Measurements from ENCODE around the gene COP1. TPM values are rescaled to one million over a fixed set of nuclear protein-coding genes. Genes with fewer than 3 reads are reported as not detected.

The COP1 gene
- total RNA-seq, 1 donor from 2014 or later = 52.1 TPM

DNA sequence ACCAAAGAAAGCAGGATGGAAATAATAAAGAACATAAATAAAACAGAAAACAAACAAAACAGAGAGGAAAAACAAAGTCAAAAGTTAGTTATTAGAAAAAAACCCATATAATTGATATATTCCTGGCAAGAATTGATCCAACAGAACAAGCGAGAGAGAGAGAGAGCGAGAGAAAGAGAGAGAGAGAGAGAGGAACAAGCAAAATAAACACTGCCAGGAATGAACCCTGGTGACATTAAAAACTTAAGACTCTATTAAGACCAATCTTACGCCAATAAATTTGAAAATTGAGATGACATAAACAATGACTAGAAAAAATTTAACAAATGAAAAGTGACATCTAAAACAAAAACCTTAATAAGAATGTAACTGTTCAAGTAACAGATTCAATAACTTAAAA, 64.1 kb downstream of the COP1 start:
- Mint-ChIP-seq H3K27ac (no peak overlapping the region), H3K4me1 (peaks cover 10% of the 10 kb centered on the region), H3K4me3 (no peak overlapping the region), H3K36me3 (ENCODE audit: low read depth) (peaks cover 70% of the 10 kb centered on the region), H3K9me3 (peaks cover 3% of the 10 kb centered on the region), H3K27me3 (no peaks in the 10 kb centered on the region)
- no peak for DNase-seq
- ChIA-PET CTCF (no interaction called here), POLR2A (no interaction called here)
- intact Hi-C loops (cut with micrococcal nuclease) = no loop called here
- no peak for ATAC-seq (ENCODE audit: low read depth)
- TF ChIP-seq, protein P1, sequence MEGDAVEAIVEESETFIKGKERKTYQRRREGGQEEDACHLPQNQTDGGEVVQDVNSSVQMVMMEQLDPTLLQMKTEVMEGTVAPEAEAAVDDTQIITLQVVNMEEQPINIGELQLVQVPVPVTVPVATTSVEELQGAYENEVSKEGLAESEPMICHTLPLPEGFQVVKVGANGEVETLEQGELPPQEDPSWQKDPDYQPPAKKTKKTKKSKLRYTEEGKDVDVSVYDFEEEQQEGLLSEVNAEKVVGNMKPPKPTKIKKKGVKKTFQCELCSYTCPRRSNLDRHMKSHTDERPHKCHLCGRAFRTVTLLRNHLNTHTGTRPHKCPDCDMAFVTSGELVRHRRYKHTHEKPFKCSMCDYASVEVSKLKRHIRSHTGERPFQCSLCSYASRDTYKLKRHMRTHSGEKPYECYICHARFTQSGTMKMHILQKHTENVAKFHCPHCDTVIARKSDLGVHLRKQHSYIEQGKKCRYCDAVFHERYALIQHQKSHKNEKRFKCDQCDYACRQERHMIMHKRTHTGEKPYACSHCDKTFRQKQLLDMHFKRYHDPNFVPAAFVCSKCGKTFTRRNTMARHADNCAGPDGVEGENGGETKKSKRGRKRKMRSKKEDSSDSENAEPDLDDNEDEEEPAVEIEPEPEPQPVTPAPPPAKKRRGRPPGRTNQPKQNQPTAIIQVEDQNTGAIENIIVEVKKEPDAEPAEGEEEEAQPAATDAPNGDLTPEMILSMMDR (IDR thresholded peaks at IDR 0.05) = no peak

DNA sequence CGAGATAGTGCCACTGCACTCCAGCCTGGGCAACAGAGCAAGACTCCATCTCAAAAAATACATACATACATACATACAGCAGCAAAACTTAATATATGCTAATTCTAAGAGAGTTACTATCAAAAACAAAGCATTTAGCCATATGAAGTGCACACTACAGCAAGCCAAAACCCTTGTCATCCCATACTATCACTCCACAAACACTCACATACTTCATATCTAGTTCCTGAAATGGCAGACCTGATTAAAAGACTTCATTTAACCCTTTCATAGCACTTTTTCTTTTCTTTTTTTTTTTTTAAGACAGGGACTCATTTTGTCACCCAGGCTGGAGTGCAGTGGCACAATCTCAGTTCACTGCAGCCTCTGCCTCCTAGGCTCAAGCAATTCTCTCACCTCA, 65.6 kb downstream of the COP1 start:
- no peak overlapping the region for H3K4me3 Mint-ChIP-seq
- intact Hi-C loops (cut with micrococcal nuclease) = no loop called here
- TF ChIP-seq, protein P1 (IDR thresholded peaks at IDR 0.05) = no peak
- peaks cover 3% of the 10 kb centered on the region for H3K9me3 Mint-ChIP-seq
- no peak overlapping the region for H3K27ac Mint-ChIP-seq
- H3K36me3 Mint-ChIP-seq (ENCODE audit: low read depth) = peaks cover 62% of the 10 kb centered on the region
- no peak for ATAC-seq (ENCODE audit: low read depth)
- no peak for DNase-seq
- ChIA-PET POLR2A (no interaction called here), CTCF (no interaction called here)
- H3K4me1 Mint-ChIP-seq = peaks cover 11% of the 10 kb centered on the region
- H3K27me3 Mint-ChIP-seq = no peaks in the 10 kb centered on the region

DNA sequence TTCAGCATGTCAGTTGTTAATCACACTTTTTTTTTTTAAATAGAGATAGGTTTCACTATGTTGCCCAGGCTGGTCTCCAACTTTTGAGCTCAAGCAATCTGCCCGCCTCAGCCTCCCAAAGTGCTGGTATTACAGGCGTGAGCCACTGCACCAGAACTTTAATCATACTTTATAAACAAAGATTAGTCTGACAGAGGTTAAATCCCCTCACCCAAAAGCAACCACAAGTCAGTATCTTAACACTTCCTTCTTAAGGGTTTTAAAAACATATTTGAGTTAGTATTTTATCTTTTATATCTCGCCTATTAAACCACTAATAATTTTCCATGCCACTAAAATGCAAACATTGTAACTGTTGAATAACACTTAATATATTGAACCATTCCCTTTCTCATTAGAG, 70.2 kb downstream of the COP1 start:
- CTCF ChIA-PET = no interaction called here
- ATAC-seq (ENCODE audit: low read depth) = no peak
- DNase-seq = no peak
- H3K36me3 Mint-ChIP-seq (ENCODE audit: low read depth) = peaks cover 55% of the 10 kb centered on the region
- POLR2A ChIA-PET = no interaction called here
- intact Hi-C loops (cut with micrococcal nuclease) = no loop called here
- no peaks in the 10 kb centered on the region for H3K9me3 Mint-ChIP-seq
- no peaks in the 10 kb centered on the region for H3K27me3 Mint-ChIP-seq
- no peak overlapping the region for H3K27ac Mint-ChIP-seq
- TF ChIP-seq, protein P1 (IDR thresholded peaks at IDR 0.05) = no peak
- H3K4me1 Mint-ChIP-seq = peaks cover 8% of the 10 kb centered on the region
- no peak overlapping the region for H3K4me3 Mint-ChIP-seq

DNA sequence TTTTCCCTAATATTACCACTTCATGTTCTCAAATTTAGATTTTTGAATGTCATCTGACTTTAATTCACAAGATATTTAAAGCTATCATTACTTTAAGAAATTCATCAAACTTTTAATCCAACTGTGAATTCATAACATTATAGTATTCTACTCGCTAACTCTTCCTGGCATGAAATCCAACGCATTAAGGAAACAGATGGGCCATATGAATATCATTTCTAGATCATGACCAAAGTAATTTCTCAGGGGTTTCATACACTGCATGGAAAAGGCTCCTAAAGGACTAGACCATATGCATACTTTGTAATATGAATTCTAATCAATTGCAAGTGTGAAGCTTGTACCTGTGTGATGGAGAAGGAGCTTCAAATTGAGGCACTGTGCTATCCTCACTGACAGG, 72.4 kb downstream of the COP1 start:
- TF ChIP-seq, protein P1 (IDR thresholded peaks at IDR 0.05) = no peak
- ChIA-PET POLR2A (no interaction called here), CTCF (no interaction called here)
- H3K27ac Mint-ChIP-seq = no peak overlapping the region
- H3K4me1 Mint-ChIP-seq = peaks cover 6% of the 10 kb centered on the region
- no peak for ATAC-seq (ENCODE audit: low read depth)
- intact Hi-C loops (cut with micrococcal nuclease) = no loop called here
- no peaks in the 10 kb centered on the region for H3K27me3 Mint-ChIP-seq
- no peak for DNase-seq
- H3K36me3 Mint-ChIP-seq (ENCODE audit: low read depth) = peaks cover 49% of the 10 kb centered on the region
- H3K9me3 Mint-ChIP-seq = no peaks in the 10 kb centered on the region
- no peak overlapping the region for H3K4me3 Mint-ChIP-seq

DNA sequence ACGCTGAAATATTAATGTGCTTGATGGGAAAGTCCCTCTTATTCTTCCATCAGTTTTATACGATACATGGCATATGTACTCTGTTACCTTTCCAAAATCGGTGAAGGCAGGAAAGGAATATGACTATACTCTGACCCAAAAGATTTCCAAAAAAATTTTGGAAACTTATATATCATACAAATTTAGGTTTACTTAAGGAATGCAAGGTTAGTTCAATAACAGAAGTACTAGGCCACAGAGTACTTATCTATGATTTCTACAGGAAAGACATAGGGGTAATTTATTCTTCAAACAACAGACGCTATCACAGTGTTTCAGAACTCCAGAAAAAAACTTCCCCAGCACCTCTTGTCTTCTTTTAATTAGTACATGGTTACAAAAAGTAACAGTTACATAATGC, 84.8 kb downstream of the COP1 start:
- peaks cover 63% of the 10 kb centered on the region for H3K36me3 Mint-ChIP-seq (ENCODE audit: low read depth)
- no peaks in the 10 kb centered on the region for H3K4me1 Mint-ChIP-seq
- no peak overlapping the region for H3K4me3 Mint-ChIP-seq
- peaks cover 2% of the 10 kb centered on the region for H3K9me3 Mint-ChIP-seq
- CTCF ChIA-PET = no interaction called here
- intact Hi-C loops (cut with micrococcal nuclease) = no loop called here
- H3K27me3 Mint-ChIP-seq = no peaks in the 10 kb centered on the region
- TF ChIP-seq, protein P1 (IDR thresholded peaks at IDR 0.05) = no peak
- DNase-seq (no peak), ATAC-seq (ENCODE audit: low read depth) (no peak)
- POLR2A ChIA-PET = no interaction called here
- no peak overlapping the region for H3K27ac Mint-ChIP-seq
